Liver (tissue), 9 donors: ENCODE measurements around the gene NLRC5. TPM values are rescaled to one million over a fixed set of nuclear protein-coding genes. Genes with fewer than 3 reads are reported as not detected.

Source experiments
- DNase-seq: peaks from one replicate; pipeline ENCODE4 v3.0.0-alpha.2; 2017; ENCODE audit warnings: low spot score
- H3K27ac ChIP-seq, 2 donors: one replicate each; pipeline ENCODE4 v1.7.0; 2013; ENCODE audit warnings: inconsistent platforms in 2 of 2, low read length in 2 of 2, control low read depth in 1 of 2, low read depth in 1 of 2, mild to moderate bottlenecking in 1 of 2
- H3K27me3 ChIP-seq, 4 donors: one replicate each; pipeline versions ENCODE4 v1.6.1 to v1.7.0; 2013; ENCODE audit warnings: low read length in 3 of 4, inconsistent platforms in 1 of 4, mild to moderate bottlenecking in 1 of 4, moderate library complexity in 1 of 4; ENCODE audit not compliant: control insufficient read depth in 4 of 4, insufficient read depth in 4 of 4
- H3K36me3 ChIP-seq, 4 donors: one replicate each; pipeline versions ENCODE4 v1.6.1 to v1.7.0; 2013; ENCODE audit warnings: low read length in 3 of 4, mild to moderate bottlenecking in 3 of 4, low read depth in 1 of 4, moderate library complexity in 1 of 4; ENCODE audit not compliant: control insufficient read depth in 4 of 4, insufficient read depth in 3 of 4
- H3K4me1 ChIP-seq, 4 donors: one replicate each; pipeline versions ENCODE4 v1.6.1 to v1.7.0; 2013; ENCODE audit warnings: low read length in 3 of 4, mild to moderate bottlenecking in 3 of 4, moderate library complexity in 1 of 4; ENCODE audit not compliant: control insufficient read depth in 4 of 4, insufficient read depth in 4 of 4
- H3K4me3 ChIP-seq, 3 donors: one replicate each; pipeline versions ENCODE4 v1.6.1 to v1.7.0; 2013; ENCODE audit warnings: low read length in 3 of 3, control low read depth in 1 of 3, low read depth in 1 of 3, mild to moderate bottlenecking in 1 of 3
- H3K9ac ChIP-seq, 2 donors: one replicate each; pipeline ENCODE4 v1.7.0; 2013; ENCODE audit warnings: low read length in 2 of 2, mild to moderate bottlenecking in 2 of 2, moderate library complexity in 2 of 2, control low read depth in 1 of 2, low read depth in 1 of 2
- H3K9me3 ChIP-seq, 4 donors: one replicate each; pipeline versions ENCODE4 v1.6.1 to v1.7.0; 2013; ENCODE audit warnings: low read length in 3 of 4; ENCODE audit not compliant: control insufficient read depth in 4 of 4
- EGR1 ChIP-seq, 2 donors: IDR thresholded peaks; 2 replicates each; pipeline ENCODE4 v1.6.1; 2016 to 2018; ENCODE audit warnings: antibody characterized with exemption in 2 of 2, low read depth in 2 of 2
- FOXA1 ChIP-seq: IDR thresholded peaks from 2 replicates; pipeline ENCODE4 v1.6.1; 2016; ENCODE audit warnings: antibody characterized with exemption
- FOXA2 ChIP-seq: IDR thresholded peaks from 2 replicates; pipeline ENCODE4 v1.6.1; 2016; ENCODE audit warnings: antibody characterized with exemption
- GABPA ChIP-seq, 2 donors: IDR thresholded peaks in 1 of 2; conservative IDR thresholded peaks in 1 of 2; 2 replicates each; pipeline ENCODE4 v1.6.1; 2016; ENCODE audit warnings: antibody characterized with exemption in 2 of 2, mild to moderate bottlenecking in 1 of 2, moderate library complexity in 1 of 2
- HNF4A ChIP-seq, 2 donors: conservative IDR thresholded peaks; 2 replicates each; pipeline ENCODE4 v1.6.1; 2016; ENCODE audit warnings: antibody characterized with exemption in 2 of 2, mild to moderate bottlenecking in 2 of 2
- HNF4G ChIP-seq: IDR thresholded peaks from 2 replicates; pipeline ENCODE4 v1.6.1; 2016; ENCODE audit warnings: antibody characterized with exemption
- JUND ChIP-seq, 2 donors: IDR thresholded peaks; 2 replicates each; pipeline ENCODE4 v1.6.1; 2016; ENCODE audit warnings: antibody characterized with exemption in 2 of 2
- NR2F2 ChIP-seq: IDR thresholded peaks from 2 replicates; pipeline ENCODE4 v1.6.1; 2016; ENCODE audit warnings: antibody characterized with exemption
- RAD21 ChIP-seq, 2 donors: IDR thresholded peaks; 2 replicates each; pipeline ENCODE4 v1.6.1; 2016; ENCODE audit warnings: antibody characterized with exemption in 2 of 2, mild to moderate bottlenecking in 2 of 2
- RXRA ChIP-seq, 2 donors: IDR thresholded peaks; 2 replicates each; pipeline ENCODE4 v1.6.1; 2017 to 2018; ENCODE audit warnings: antibody characterized with exemption in 2 of 2, mild to moderate bottlenecking in 1 of 2
- SP1 ChIP-seq: IDR thresholded peaks from 2 replicates; pipeline ENCODE4 v1.6.1; 2018; ENCODE audit warnings: antibody characterized with exemption, mild to moderate bottlenecking
- TAF1 ChIP-seq: conservative IDR thresholded peaks from 2 replicates; pipeline ENCODE4 v1.6.1; 2016; ENCODE audit warnings: antibody characterized with exemption, mild to moderate bottlenecking
- YY1 ChIP-seq: IDR thresholded peaks from 2 replicates; pipeline ENCODE4 v1.6.1; 2016; ENCODE audit warnings: antibody characterized with exemption, mild to moderate bottlenecking
- WGBS: extraction: QIAGEN DNeasy Blood & Tissue Kit; methylation state at CpG from one replicate; pipeline ENCODE4 v1.1.7; 2013; 5-methylcytosine and 5-hydroxymethylcytosine counted together
- polyA plus RNA-seq, 2 donors: library from polyadenylated mRNA; stranded (reverse) in 1 of 2; unstranded in 1 of 2; fragments of 200-250 nt in 1 of 2; fragments of >200 nt in 1 of 2; fragmentation: Nextera tagmentation in 1 of 2; extraction: Ambion mirVana in 1 of 2; gene quantifications; one replicate each; pipeline versions ENCODE4 v1.2.1 to v1.2.3, GENCODE V29; 2013 to 2015
- total RNA-seq, 2 donors: library from RNA; depleted of rRNA; stranded (reverse); fragments of >200 nt; gene quantifications; one replicate each; pipeline ENCODE4 v1.2.3, GENCODE V29; 2014
- TF ChIP-seq, protein P1 (sequence below): IDR thresholded peaks from 2 replicates; pipeline ENCODE4 v1.6.1; 2016; ENCODE audit warnings: antibody characterized with exemption
- TF ChIP-seq, protein P2 (sequence below): IDR thresholded peaks from 2 replicates; pipeline ENCODE4 v1.6.1; 2016; ENCODE audit warnings: antibody characterized with exemption
- TF ChIP-seq, protein P3 (sequence below): fragments of 150-350 bp; IDR thresholded peaks from 2 replicates; pipeline ENCODE4 v1.5.1; 2017; ENCODE audit warnings: improper control_type of control experiment, low read depth, low read length; ENCODE audit not compliant: missing input control
- TF ChIP-seq, protein P4 (sequence below): IDR thresholded peaks from 2 replicates; pipeline ENCODE4 v1.6.1; 2016; ENCODE audit warnings: antibody characterized with exemption
- TF ChIP-seq, protein P5 (sequence below): IDR thresholded peaks from 2 replicates; pipeline ENCODE4 v1.6.1; 2016; ENCODE audit warnings: antibody characterized with exemption, mild to moderate bottlenecking
- donor health status: healthy.
- donor health status: healthy.
- donor health status: healthy.
- donor health status: healthy.
- donor health status: healthy.

Gene NLRC5
- total and polyA plus RNA-seq, 4 donors = 4.7 to 23.3 (median 8.8) TPM

- no peak overlapping the region for H3K27ac ChIP-seq
- H3K4me1 ChIP-seq = peaks cover 1 to 13% (median 8%) of the 10 kb centered on the region in 4 donors
- H3K36me3 ChIP-seq = no peaks in the 10 kb centered on the region
- H3K4me3 ChIP-seq = no peak overlapping the region
- H3K9me3 ChIP-seq = no peaks in the 10 kb centered on the region
- no peak for DNase-seq
- WGBS = 81% methylated on average over 5 of the region's 5 CpGs
- no peak overlapping the region for H3K9ac ChIP-seq
- TF ChIP-seq, protein P1, sequence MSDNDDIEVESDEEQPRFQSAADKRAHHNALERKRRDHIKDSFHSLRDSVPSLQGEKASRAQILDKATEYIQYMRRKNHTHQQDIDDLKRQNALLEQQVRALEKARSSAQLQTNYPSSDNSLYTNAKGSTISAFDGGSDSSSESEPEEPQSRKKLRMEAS = no peak
- TF ChIP-seq RXRA (IDR thresholded peaks at IDR 0.05) (no peak), HNF4A (conservative IDR thresholded peaks at IDR 0.05) (no peak), EGR1 (IDR thresholded peaks at IDR 0.05; ENCODE audit: low read depth in 2 of 2) (no peak), FOXA2 (no peak), SP1 (no peak), NR2F2 (no peak), RAD21 (IDR thresholded peaks at IDR 0.05) (no peak), FOXA1 (no peak), JUND (IDR thresholded peaks at IDR 0.05) (no peak), TAF1 (no peak), HNF4G (no peak), GABPA (IDR thresholded peaks at IDR 0.05 in 1 of 2, conservative IDR thresholded peaks at IDR 0.05 in 1 of 2) (no peak), YY1 (no peak)
- TF ChIP-seq, protein P2, sequence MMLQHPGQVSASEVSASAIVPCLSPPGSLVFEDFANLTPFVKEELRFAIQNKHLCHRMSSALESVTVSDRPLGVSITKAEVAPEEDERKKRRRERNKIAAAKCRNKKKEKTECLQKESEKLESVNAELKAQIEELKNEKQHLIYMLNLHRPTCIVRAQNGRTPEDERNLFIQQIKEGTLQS = no peak
- TF ChIP-seq, protein P3, sequence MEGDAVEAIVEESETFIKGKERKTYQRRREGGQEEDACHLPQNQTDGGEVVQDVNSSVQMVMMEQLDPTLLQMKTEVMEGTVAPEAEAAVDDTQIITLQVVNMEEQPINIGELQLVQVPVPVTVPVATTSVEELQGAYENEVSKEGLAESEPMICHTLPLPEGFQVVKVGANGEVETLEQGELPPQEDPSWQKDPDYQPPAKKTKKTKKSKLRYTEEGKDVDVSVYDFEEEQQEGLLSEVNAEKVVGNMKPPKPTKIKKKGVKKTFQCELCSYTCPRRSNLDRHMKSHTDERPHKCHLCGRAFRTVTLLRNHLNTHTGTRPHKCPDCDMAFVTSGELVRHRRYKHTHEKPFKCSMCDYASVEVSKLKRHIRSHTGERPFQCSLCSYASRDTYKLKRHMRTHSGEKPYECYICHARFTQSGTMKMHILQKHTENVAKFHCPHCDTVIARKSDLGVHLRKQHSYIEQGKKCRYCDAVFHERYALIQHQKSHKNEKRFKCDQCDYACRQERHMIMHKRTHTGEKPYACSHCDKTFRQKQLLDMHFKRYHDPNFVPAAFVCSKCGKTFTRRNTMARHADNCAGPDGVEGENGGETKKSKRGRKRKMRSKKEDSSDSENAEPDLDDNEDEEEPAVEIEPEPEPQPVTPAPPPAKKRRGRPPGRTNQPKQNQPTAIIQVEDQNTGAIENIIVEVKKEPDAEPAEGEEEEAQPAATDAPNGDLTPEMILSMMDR = no peak
- TF ChIP-seq, protein P4, sequence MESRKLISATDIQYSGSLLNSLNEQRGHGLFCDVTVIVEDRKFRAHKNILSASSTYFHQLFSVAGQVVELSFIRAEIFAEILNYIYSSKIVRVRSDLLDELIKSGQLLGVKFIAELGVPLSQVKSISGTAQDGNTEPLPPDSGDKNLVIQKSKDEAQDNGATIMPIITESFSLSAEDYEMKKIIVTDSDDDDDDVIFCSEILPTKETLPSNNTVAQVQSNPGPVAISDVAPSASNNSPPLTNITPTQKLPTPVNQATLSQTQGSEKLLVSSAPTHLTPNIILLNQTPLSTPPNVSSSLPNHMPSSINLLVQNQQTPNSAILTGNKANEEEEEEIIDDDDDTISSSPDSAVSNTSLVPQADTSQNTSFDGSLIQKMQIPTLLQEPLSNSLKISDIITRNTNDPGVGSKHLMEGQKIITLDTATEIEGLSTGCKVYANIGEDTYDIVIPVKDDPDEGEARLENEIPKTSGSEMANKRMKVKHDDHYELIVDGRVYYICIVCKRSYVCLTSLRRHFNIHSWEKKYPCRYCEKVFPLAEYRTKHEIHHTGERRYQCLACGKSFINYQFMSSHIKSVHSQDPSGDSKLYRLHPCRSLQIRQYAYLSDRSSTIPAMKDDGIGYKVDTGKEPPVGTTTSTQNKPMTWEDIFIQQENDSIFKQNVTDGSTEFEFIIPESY = no peak
- H3K27me3 ChIP-seq = no peaks in the 10 kb centered on the region
These were observed 5.0 kb downstream of the NLRC5 start for GRCh38 chr16:56994311-56994710.

DNA sequence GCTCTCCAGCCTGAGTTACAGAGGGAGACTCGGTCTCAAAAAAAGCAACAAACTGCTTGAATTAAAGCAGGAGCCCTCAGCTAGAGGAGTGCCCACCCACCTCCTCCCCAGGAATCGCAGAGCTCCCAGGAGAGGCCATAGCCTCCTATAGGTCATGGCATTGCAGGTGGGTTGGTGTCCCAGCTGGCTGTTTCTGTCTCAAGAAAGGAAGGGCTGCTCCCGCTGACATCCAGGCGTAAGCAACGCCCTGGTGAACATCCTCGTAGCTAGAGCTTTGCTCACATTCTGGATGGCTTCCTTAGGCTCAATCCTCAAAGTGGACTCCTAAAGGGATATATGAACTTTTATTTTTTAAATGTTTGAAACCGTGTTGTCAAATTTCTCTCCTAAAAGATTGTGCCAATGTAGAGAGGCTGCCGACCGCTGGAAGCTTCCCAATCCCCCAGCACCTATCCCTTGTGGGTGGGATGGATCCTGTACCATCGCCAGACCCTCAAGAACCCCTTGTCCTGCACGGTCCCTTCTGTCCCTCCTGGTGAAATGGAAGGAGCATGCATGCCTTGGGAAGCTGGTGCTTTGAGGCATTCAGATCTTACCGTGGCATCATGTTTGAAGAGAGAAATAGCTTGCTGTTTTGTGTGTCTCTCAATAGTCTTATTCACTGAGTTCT is 5.9 kb downstream of the NLRC5 start:
- Histone ChIP-seq H3K4me1 (peaks cover 0 to 7% (median 4%) of the 10 kb centered on the region in 4 donors), H3K27ac (no peak overlapping the region), H3K9ac (no peak overlapping the region), H3K36me3 (no peaks in the 10 kb centered on the region), H3K9me3 (no peaks in the 10 kb centered on the region), H3K27me3 (no peaks in the 10 kb centered on the region), H3K4me3 (no peak overlapping the region)
- TF ChIP-seq, protein P5, sequence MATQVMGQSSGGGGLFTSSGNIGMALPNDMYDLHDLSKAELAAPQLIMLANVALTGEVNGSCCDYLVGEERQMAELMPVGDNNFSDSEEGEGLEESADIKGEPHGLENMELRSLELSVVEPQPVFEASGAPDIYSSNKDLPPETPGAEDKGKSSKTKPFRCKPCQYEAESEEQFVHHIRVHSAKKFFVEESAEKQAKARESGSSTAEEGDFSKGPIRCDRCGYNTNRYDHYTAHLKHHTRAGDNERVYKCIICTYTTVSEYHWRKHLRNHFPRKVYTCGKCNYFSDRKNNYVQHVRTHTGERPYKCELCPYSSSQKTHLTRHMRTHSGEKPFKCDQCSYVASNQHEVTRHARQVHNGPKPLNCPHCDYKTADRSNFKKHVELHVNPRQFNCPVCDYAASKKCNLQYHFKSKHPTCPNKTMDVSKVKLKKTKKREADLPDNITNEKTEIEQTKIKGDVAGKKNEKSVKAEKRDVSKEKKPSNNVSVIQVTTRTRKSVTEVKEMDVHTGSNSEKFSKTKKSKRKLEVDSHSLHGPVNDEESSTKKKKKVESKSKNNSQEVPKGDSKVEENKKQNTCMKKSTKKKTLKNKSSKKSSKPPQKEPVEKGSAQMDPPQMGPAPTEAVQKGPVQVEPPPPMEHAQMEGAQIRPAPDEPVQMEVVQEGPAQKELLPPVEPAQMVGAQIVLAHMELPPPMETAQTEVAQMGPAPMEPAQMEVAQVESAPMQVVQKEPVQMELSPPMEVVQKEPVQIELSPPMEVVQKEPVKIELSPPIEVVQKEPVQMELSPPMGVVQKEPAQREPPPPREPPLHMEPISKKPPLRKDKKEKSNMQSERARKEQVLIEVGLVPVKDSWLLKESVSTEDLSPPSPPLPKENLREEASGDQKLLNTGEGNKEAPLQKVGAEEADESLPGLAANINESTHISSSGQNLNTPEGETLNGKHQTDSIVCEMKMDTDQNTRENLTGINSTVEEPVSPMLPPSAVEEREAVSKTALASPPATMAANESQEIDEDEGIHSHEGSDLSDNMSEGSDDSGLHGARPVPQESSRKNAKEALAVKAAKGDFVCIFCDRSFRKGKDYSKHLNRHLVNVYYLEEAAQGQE = no peak
- TF ChIP-seq YY1 (no peak), HNF4G (no peak), RXRA (IDR thresholded peaks at IDR 0.05) (no peak), HNF4A (conservative IDR thresholded peaks at IDR 0.05) (no peak)
- WGBS = 86% methylated on average over 12 of the region's 12 CpGs
- no peak for DNase-seq
